ENCODE measurements around the gene MPC2.

DNA sequence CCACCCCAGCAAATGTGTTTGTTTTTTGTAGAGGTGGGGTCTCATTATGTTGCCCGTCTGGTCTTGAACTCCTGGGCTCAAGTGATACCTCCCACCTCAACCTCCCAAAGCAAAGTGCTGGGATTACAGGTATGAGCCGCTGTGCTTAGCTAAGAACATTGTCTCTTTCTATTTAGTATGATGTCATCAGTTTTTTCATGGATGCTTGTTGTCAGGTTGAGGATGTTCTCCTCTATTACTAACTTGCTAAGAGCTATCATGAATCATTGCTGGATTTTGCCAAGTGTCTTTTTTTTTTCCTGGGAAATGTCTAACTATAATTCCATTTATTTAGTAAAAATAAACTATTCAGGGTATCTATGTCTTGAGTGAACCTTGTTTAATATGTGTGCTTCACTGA, 19.0 kb upstream of the MPC2 start:
- no peak for TF ChIP-seq CTCF (IDR thresholded peaks at IDR 0.05; ENCODE audit: borderline replicate concordance, extremely low read depth, low read length, poor library complexity, severe bottlenecking)
- no peak for TF ChIP-seq EZH2 (IDR thresholded peaks at IDR 0.05; ENCODE audit: borderline replicate concordance, low read depth, low read length, severe bottlenecking)

Measured in DND-41 (cell line).